SK-N-SH treated with all-trans-retinoic acid at 6 μM for 48 hours (cell line): ENCODE results near the gene IMP4.

Experiments used
- CREB5 ChIP-seq: fragments of 250-450 bp; sonication (Bioruptor Pico); IDR thresholded peaks from 2 replicates; pipeline ENCODE4 v1.5.1; 2020; ENCODE audit warnings: low read depth, mild to moderate bottlenecking, moderate library complexity
- POU6F1 ChIP-seq: fragments of 250-450 bp; sonication (Bioruptor Pico); IDR thresholded peaks from 2 replicates; pipeline ENCODE4 v1.8.0; 2021; ENCODE audit warnings: low read depth, mild to moderate bottlenecking, moderate library complexity, borderline replicate concordance
- RARB ChIP-seq: fragments of 250-450 bp; sonication (Bioruptor Pico); IDR thresholded peaks from 2 replicates; pipeline ENCODE4 v1.8.0; 2021; ENCODE audit warnings: mild to moderate bottlenecking, moderate library complexity
- ZC3H10 ChIP-seq: fragments of 250-450 bp; sonication (Bioruptor Pico); IDR thresholded peaks from 2 replicates; pipeline ENCODE4 v1.5.1; 2021; ENCODE audit warnings: mild to moderate bottlenecking, moderate library complexity

- TF ChIP-seq POU6F1 (no peak), ZC3H10 (no peak), CREB5 (CRISPR knock-in tag) (no peak), RARB (CRISPR knock-in tag) (no peak)
These were observed 29.0 kb downstream of the IMP4 start for GRCh38 chr2:130371723-130372054.
